SK-N-SH (cell line): ENCODE data around the gene EMC7. TPM values are rescaled to one million over a fixed set of nuclear protein-coding genes. Genes with fewer than 3 reads are reported as not detected.

Experiments
- CTCF ChIA-PET: fragments of 300-600, 350-600 bp; formaldehyde crosslinking; extraction: SDS; loops from one replicate; lab custom pipeline; 2021; lab: Yijun Ruan, JAX
- POLR2A ChIA-PET: fragments of 350-600 bp; sonication (Branson Sonifier 250); formaldehyde crosslinking; extraction: SDS; loops from one replicate; lab custom pipeline; 2020; ENCODE audit warnings: antibody characterized with exemption, inconsistent platforms; lab: Yijun Ruan, JAX
- DNase-seq: peaks from one replicate; pipeline ENCODE4 v3.0.0; 2012
- H2AFZ ChIP-seq: fragments of 200-600 bp; sonication (generic); 2 replicates; pipeline ENCODE4 v1.8.1; 2016; ENCODE audit warnings: antibody characterized with exemption, mild to moderate bottlenecking, low read depth
- H3F3A ChIP-seq: fragments of 200-600 bp; sonication (generic); replicated peaks from 2 replicates; pipeline ENCODE3; 2016; ENCODE audit warnings: antibody characterized with exemption, mild to moderate bottlenecking; ENCODE audit not compliant: insufficient read depth
- H3K27ac ChIP-seq, 2 experiments: fragments of 200-500 bp in 1 of 2; fragments of 200-600 bp in 1 of 2; sonication (Bioruptor generic) in 1 of 2; sonication (generic), shearing (Covaris generic) in 1 of 2; 2 replicates each; pipeline versions ENCODE4 v1.5.1 to v1.6.1; 2014 to 2016; ENCODE audit warnings: low read depth in 2 of 2, inconsistent platforms in 1 of 2, low read length in 1 of 2, mild to moderate bottlenecking in 1 of 2, mixed read lengths in 1 of 2
- H3K27me3 ChIP-seq: fragments of 200-600 bp; sonication (generic), shearing (Covaris generic); 2 replicates; pipeline ENCODE4 v1.6.1; 2016; ENCODE audit warnings: mixed run types; ENCODE audit not compliant: insufficient read depth
- H3K36me3 ChIP-seq, 2 experiments: fragments of 200-500 bp in 1 of 2; fragments of 200-600 bp in 1 of 2; sonication (Bioruptor generic) in 1 of 2; sonication (generic) in 1 of 2; replicated peaks in 1 of 2; 2 replicates each; pipeline versions ENCODE3 to v1.5.1; 2014 to 2016; ENCODE audit warnings: low read length in 1 of 2, mild to moderate bottlenecking in 1 of 2; ENCODE audit not compliant: insufficient read depth in 2 of 2, control insufficient read depth in 1 of 2
- H3K4me1 ChIP-seq, 2 experiments: fragments of 200-500 bp in 1 of 2; fragments of 200-600 bp in 1 of 2; sonication (Bioruptor generic) in 1 of 2; sonication (generic), shearing (Covaris generic) in 1 of 2; 2 replicates each; pipeline versions ENCODE4 v1.5.1 to v1.6.1; 2014 to 2016; ENCODE audit warnings: low read depth in 1 of 2, low read length in 1 of 2, mixed run types in 1 of 2; ENCODE audit not compliant: insufficient read depth in 2 of 2, control insufficient read depth in 1 of 2
- H3K4me2 ChIP-seq: fragments of 200-600 bp; sonication (generic), shearing (Covaris generic); 2 replicates; pipeline ENCODE4 v1.6.1; 2017; ENCODE audit warnings: mixed run types
- H3K4me3 ChIP-seq, 2 experiments: fragments of 200-500 bp in 1 of 2; fragments of 200-600 bp in 1 of 2; sonication (Bioruptor generic) in 1 of 2; sonication (generic), shearing (Covaris generic) in 1 of 2; 2 replicates each; pipeline versions ENCODE4 v1.5.1 to v1.8.1; 2014 to 2016; ENCODE audit warnings: low read depth in 2 of 2, inconsistent platforms in 1 of 2, low read length in 1 of 2, mild to moderate bottlenecking in 1 of 2, mixed read lengths in 1 of 2, moderate library complexity in 1 of 2
- H3K79me2 ChIP-seq: fragments of 200-600 bp; sonication (generic); 2 replicates; pipeline ENCODE4 v1.8.1; 2017; ENCODE audit warnings: mild to moderate bottlenecking; ENCODE audit not compliant: insufficient read depth
- H3K9ac ChIP-seq: fragments of 200-600 bp; sonication (generic); 2 replicates; pipeline ENCODE4 v1.6.1; 2017; ENCODE audit warnings: mixed run types
- H3K9me2 ChIP-seq: fragments of 200-600 bp; sonication (generic); 2 replicates; pipeline ENCODE4 v1.6.1; 2017; ENCODE audit warnings: mixed run types
- H3K9me3 ChIP-seq: fragments of 200-600 bp; sonication (generic); 2 replicates; pipeline ENCODE4 v1.6.1; 2017; ENCODE audit warnings: mixed run types, mild to moderate bottlenecking, moderate library complexity
- H4K20me1 ChIP-seq: fragments of 200-600 bp; sonication (generic); 2 replicates; pipeline ENCODE4 v1.6.1; 2017; ENCODE audit warnings: mild to moderate bottlenecking, mixed run types; ENCODE audit not compliant: insufficient read depth
- CTCF ChIP-seq: fragments of 200-600 bp; sonication (generic); IDR thresholded peaks from 2 replicates; pipeline ENCODE4 v1.6.1; 2017; ENCODE audit warnings: antibody characterized with exemption, mild to moderate bottlenecking, moderate library complexity
- EZH2phosphoT487 ChIP-seq: fragments of 200-600 bp; sonication (generic); IDR thresholded peaks from 2 replicates; pipeline ENCODE4 v1.6.1; 2017; ENCODE audit warnings: low read depth, mixed run types, mild to moderate bottlenecking, antibody characterized with exemption, moderate library complexity, borderline replicate concordance
- FOSL2 ChIP-seq: IDR thresholded peaks from 2 replicates; pipeline ENCODE4 v1.4.0; 2012; ENCODE audit warnings: low read depth, mild to moderate bottlenecking, moderate library complexity, borderline replicate concordance
- IRF3 ChIP-seq: fragments of 150-350 bp; IDR thresholded peaks from 2 replicates; pipeline ENCODE4 v1.6.1; 2016; ENCODE audit warnings: mild to moderate bottlenecking, low read depth, low read length
- NFIC ChIP-seq: IDR thresholded peaks from 2 replicates; pipeline ENCODE4 v1.4.0; 2012; ENCODE audit warnings: borderline replicate concordance
- PBX3 ChIP-seq: IDR thresholded peaks from 2 replicates; pipeline ENCODE4; 2012
- REST ChIP-seq: IDR thresholded peaks from 2 replicates; pipeline ENCODE4 v1.6.1; 2012; ENCODE audit warnings: mild to moderate bottlenecking, low read depth, low read length, moderate library complexity
- SIN3A ChIP-seq: IDR thresholded peaks from 2 replicates; pipeline ENCODE4 v1.6.1; 2012; ENCODE audit warnings: low read depth, mild to moderate bottlenecking, low read length, moderate library complexity, borderline replicate concordance
- SMC3 ChIP-seq: IDR thresholded peaks from 2 replicates; pipeline ENCODE4 v1.6.1; 2012; ENCODE audit warnings: low read depth, low read length, improper control_type of control experiment
- WGBS: methylation state at CpG from one replicate; pipeline ENCODE4 v1.1.6; 2017; ENCODE audit warnings: low lambda C conversion rate; 5-methylcytosine and 5-hydroxymethylcytosine counted together
- polyA plus RNA-seq, 3 experiments: library from polyadenylated mRNA; depleted of rRNA; stranded (reverse); fragments of >200 nt; gene quantifications; 2 replicates each; pipeline ENCODE4 v1.2.3, GENCODE V29; 2012

Gene EMC7
- polyA plus RNA-seq, 1 of the 3 experiments (the other 2 are of a cell fraction), result 92.3 TPM

GRCh38 chr15:34133511-34133910 lies 31.8 kb upstream of the EMC7 start:
- H4K20me1 ChIP-seq, result no peaks in the 10 kb centered on the region
- peaks cover 7% of the 10 kb centered on the region for H3F3A ChIP-seq
- no peaks in the 10 kb centered on the region for H3K4me1 ChIP-seq
- H3K4me3 ChIP-seq, result no peak overlapping the region
- DNase-seq, result no peak
- peaks cover 0 to 31% of the 10 kb centered on the region in 2 experiments for H3K36me3 ChIP-seq
- H3K9ac ChIP-seq, result no peak overlapping the region
- CTCF ChIA-PET, result interaction anchor here (0.6 to 1.5 kb wide), 3 partner anchors 78 to 454 kb away, joined by 3 to 4 read pairs (median 3); no protein-coding TSS in a partner anchor
- no peak overlapping the region for H3K27ac ChIP-seq
- no peaks in the 10 kb centered on the region for H3K79me2 ChIP-seq
- WGBS, result 76% methylated on average over 1 of the region's 1 CpG
- TF ChIP-seq REST, result no peak
- no peak for TF ChIP-seq EZH2phosphoT487
- TF ChIP-seq SIN3A, result no peak
- TF ChIP-seq NFIC, result no peak
- TF ChIP-seq IRF3, result no peak
- no peak for TF ChIP-seq FOSL2
- no peak for TF ChIP-seq CTCF
- TF ChIP-seq SMC3, result no peak
- TF ChIP-seq PBX3, result no peak
- POLR2A ChIA-PET, result no interaction called here
- no peaks in the 10 kb centered on the region for H3K27me3 ChIP-seq
- H3K4me2 ChIP-seq, result no peak overlapping the region
- H2AFZ ChIP-seq, result no peak overlapping the region
- no peaks in the 10 kb centered on the region for H3K9me2 ChIP-seq
- H3K9me3 ChIP-seq, result no peaks in the 10 kb centered on the region
